Central memory CD8-positive, alpha-beta T cell (primary cell): ENCODE results near the gene LDLRAD4.
A peak's percentile ranks its signal among the peaks of the same experiment; 100 is the strongest.
"Not testable (repeated sequence)": the region's sequence is repeated elsewhere in the genome, so short reads cannot be mapped to it uniquely, and the experiment has no call there.

Source experiments
- ATAC-seq: fragments of 150-1000 bp; cut with Tn5 transposase; replicated peaks from 2 replicates; pipeline ENCODE4 v1.10.0; 2022; ENCODE audit warnings: mild to moderate bottlenecking, moderate FRiP score, moderate number of reproducible peaks; ENCODE audit not compliant: poor library complexity, severe bottlenecking; ENCODE audit errors: extremely low read depth
- DNase-seq, 2 donors: peaks; one replicate each; pipeline ENCODE4 v3.0.0; 2021; ENCODE audit warnings: low spot score in 2 of 2
- H3K27ac Mint-ChIP-seq: one replicate; pipeline ENCODE4 v1.8.0; 2022; ENCODE audit warnings: low read depth, mild to moderate bottlenecking, moderate library complexity, mixed read lengths
- H3K27me3 Mint-ChIP-seq: one replicate; pipeline ENCODE4 v1.8.0; 2022; ENCODE audit warnings: mixed read lengths
- H3K36me3 Mint-ChIP-seq: one replicate; pipeline ENCODE4 v1.8.0; 2022; ENCODE audit warnings: mild to moderate bottlenecking, moderate library complexity, mixed read lengths; ENCODE audit not compliant: insufficient read depth
- H3K4me1 Mint-ChIP-seq: one replicate; pipeline ENCODE4 v1.8.0; 2022; ENCODE audit warnings: mixed read lengths
- H3K4me3 Mint-ChIP-seq: one replicate; pipeline ENCODE4 v1.8.0; 2022; ENCODE audit warnings: mild to moderate bottlenecking, moderate library complexity, mixed read lengths
- H3K9me3 Mint-ChIP-seq: one replicate; pipeline ENCODE4 v1.8.0; 2022; ENCODE audit warnings: mixed read lengths

The LDLRAD4 gene

GRCh38 chr18:13321923-13322322 lies 103.4 kb downstream of the LDLRAD4 start:
- H3K27me3 Mint-ChIP-seq, result no peaks in the 10 kb centered on the region

GRCh38 chr18:13323186-13323585 lies 104.6 kb downstream of the LDLRAD4 start:
- no peak overlapping the region for H3K27ac Mint-ChIP-seq
- H3K9me3 Mint-ChIP-seq, result no peaks in the 10 kb centered on the region
- no peaks in the 10 kb centered on the region for H3K27me3 Mint-ChIP-seq
- ATAC-seq (no peak), DNase-seq (no peak)
- H3K4me1 Mint-ChIP-seq, result no peaks in the 10 kb centered on the region
- no peak overlapping the region for H3K4me3 Mint-ChIP-seq
- peaks cover 2% of the 10 kb centered on the region for H3K36me3 Mint-ChIP-seq

More at GRCh38 chr18:13321923-13322322, 103.4 kb downstream of the LDLRAD4 start:
- no peak overlapping the region for H3K4me3 Mint-ChIP-seq
- DNase-seq (no peak), ATAC-seq (no peak)
- H3K9me3 Mint-ChIP-seq, result no peaks in the 10 kb centered on the region
- H3K27ac Mint-ChIP-seq, result no peak overlapping the region
- H3K36me3 Mint-ChIP-seq, result peaks cover 2% of the 10 kb centered on the region
- no peaks in the 10 kb centered on the region for H3K4me1 Mint-ChIP-seq

GRCh38 chr18:13324880-13325279 lies 106.3 kb downstream of the LDLRAD4 start:
- Mint-ChIP-seq H3K27me3 (no peaks in the 10 kb centered on the region), H3K4me3 (no peak overlapping the region), H3K36me3 (peaks cover 2% of the 10 kb centered on the region), H3K9me3 (no peaks in the 10 kb centered on the region), H3K4me1 (no peaks in the 10 kb centered on the region), H3K27ac (no peak overlapping the region)
- ATAC-seq (no peak), DNase-seq (no peak)

GRCh38 chr18:13328213-13328612 lies 109.7 kb downstream of the LDLRAD4 start:
- H3K27me3 Mint-ChIP-seq, result no peaks in the 10 kb centered on the region
- H3K36me3 Mint-ChIP-seq, result peaks cover 2% of the 10 kb centered on the region
- peak overlapping the region; percentile 26 for H3K27ac Mint-ChIP-seq
- no peaks in the 10 kb centered on the region for H3K9me3 Mint-ChIP-seq
- DNase-seq (no peak), ATAC-seq (no peak)
- no peak overlapping the region for H3K4me3 Mint-ChIP-seq
- H3K4me1 Mint-ChIP-seq, result no peaks in the 10 kb centered on the region

- no peak for DNase-seq
- Mint-ChIP-seq H3K27ac (no peak overlapping the region), H3K9me3 (no peaks in the 10 kb centered on the region), H3K36me3 (peaks cover 2% of the 10 kb centered on the region), H3K27me3 (no peaks in the 10 kb centered on the region), H3K4me3 (no peak overlapping the region), H3K4me1 (no peaks in the 10 kb centered on the region)
- no peak for ATAC-seq
Observed at GRCh38 chr18:13330996-13331395, 112.4 kb downstream of the LDLRAD4 start.

- H3K4me1 Mint-ChIP-seq, result no peaks in the 10 kb centered on the region
- no peak for DNase-seq
- ATAC-seq, result no peak
- H3K27ac Mint-ChIP-seq, result no peak overlapping the region
- H3K27me3 Mint-ChIP-seq, result no peaks in the 10 kb centered on the region
- no peak overlapping the region for H3K4me3 Mint-ChIP-seq
- H3K36me3 Mint-ChIP-seq, result no peaks in the 10 kb centered on the region
- no peaks in the 10 kb centered on the region for H3K9me3 Mint-ChIP-seq
Observed at GRCh38 chr18:13331846-13332245, 113.3 kb downstream of the LDLRAD4 start.

- H3K4me1 Mint-ChIP-seq, result no peaks in the 10 kb centered on the region
- no peaks in the 10 kb centered on the region for H3K9me3 Mint-ChIP-seq
- no peaks in the 10 kb centered on the region for H3K27me3 Mint-ChIP-seq
- DNase-seq (no peak), ATAC-seq (no peak)
- no peak overlapping the region for H3K27ac Mint-ChIP-seq
- H3K36me3 Mint-ChIP-seq, result no peaks in the 10 kb centered on the region
- no peak overlapping the region for H3K4me3 Mint-ChIP-seq
Observed at GRCh38 chr18:13332874-13333273, 114.3 kb downstream of the LDLRAD4 start.

GRCh38 chr18:13335903-13336302 lies 117.3 kb downstream of the LDLRAD4 start:
- H3K4me3 Mint-ChIP-seq, result no peak overlapping the region
- H3K4me1 Mint-ChIP-seq, result no peaks in the 10 kb centered on the region
- DNase-seq (no peak), ATAC-seq (no peak)
- H3K36me3 Mint-ChIP-seq, result peaks cover 1% of the 10 kb centered on the region
- no peak overlapping the region for H3K27ac Mint-ChIP-seq
- no peaks in the 10 kb centered on the region for H3K9me3 Mint-ChIP-seq
- no peaks in the 10 kb centered on the region for H3K27me3 Mint-ChIP-seq

- Mint-ChIP-seq H3K36me3 (peaks cover 1% of the 10 kb centered on the region), H3K4me3 (no peak overlapping the region), H3K9me3 (no peaks in the 10 kb centered on the region), H3K27ac (no peak overlapping the region), H3K4me1 (no peaks in the 10 kb centered on the region), H3K27me3 (no peaks in the 10 kb centered on the region)
- ATAC-seq, result no peak
- no peak for DNase-seq
Observed at GRCh38 chr18:13336841-13337240, 118.3 kb downstream of the LDLRAD4 start.

- Mint-ChIP-seq H3K4me1 (no peaks in the 10 kb centered on the region), H3K27ac (no peak overlapping the region), H3K9me3 (no peaks in the 10 kb centered on the region), H3K36me3 (peaks cover 1% of the 10 kb centered on the region), H3K27me3 (no peaks in the 10 kb centered on the region), H3K4me3 (no peak overlapping the region)
- ATAC-seq, result no peak
- DNase-seq, result no peak
Observed at GRCh38 chr18:13337369-13337768, 118.8 kb downstream of the LDLRAD4 start.

- ATAC-seq (no peak), DNase-seq (no peak)
- no peaks in the 10 kb centered on the region for H3K9me3 Mint-ChIP-seq
- H3K27ac Mint-ChIP-seq, result no peak overlapping the region
- no peaks in the 10 kb centered on the region for H3K27me3 Mint-ChIP-seq
- H3K4me1 Mint-ChIP-seq, result no peaks in the 10 kb centered on the region
- no peak overlapping the region for H3K4me3 Mint-ChIP-seq
- peaks cover 1% of the 10 kb centered on the region for H3K36me3 Mint-ChIP-seq
Observed at GRCh38 chr18:13338318-13338717, 119.8 kb downstream of the LDLRAD4 start.

GRCh38 chr18:13339653-13340052 lies 121.1 kb downstream of the LDLRAD4 start:
- Mint-ChIP-seq H3K36me3 (peaks cover 1% of the 10 kb centered on the region), H3K27ac (no peak overlapping the region), H3K4me1 (no peaks in the 10 kb centered on the region), H3K4me3 (no peak overlapping the region), H3K9me3 (no peaks in the 10 kb centered on the region), H3K27me3 (no peaks in the 10 kb centered on the region)
- no peak for DNase-seq
- no peak for ATAC-seq

- not testable (repeated sequence) for H3K27ac Mint-ChIP-seq, ATAC-seq, H3K36me3 Mint-ChIP-seq, DNase-seq, H3K4me1 Mint-ChIP-seq, H3K4me3 Mint-ChIP-seq, H3K9me3 Mint-ChIP-seq
- H3K27me3 Mint-ChIP-seq, result peaks cover 29% of the 10 kb centered on the region
Observed at GRCh38 chr18:13346449-13346848, 127.9 kb downstream of the LDLRAD4 start.
